Measurements from ENCODE around the gene SULT1C3. TPM values are rescaled to one million over a fixed set of nuclear protein-coding genes. Genes with fewer than 3 reads are reported as not detected.
A peak's percentile ranks its signal among the peaks of the same experiment; 100 is the strongest.

The SULT1C3 gene
- total and polyA plus RNA-seq, 8 donors = 0.73 to 2.1 TPM; not detected in 6

DNA sequence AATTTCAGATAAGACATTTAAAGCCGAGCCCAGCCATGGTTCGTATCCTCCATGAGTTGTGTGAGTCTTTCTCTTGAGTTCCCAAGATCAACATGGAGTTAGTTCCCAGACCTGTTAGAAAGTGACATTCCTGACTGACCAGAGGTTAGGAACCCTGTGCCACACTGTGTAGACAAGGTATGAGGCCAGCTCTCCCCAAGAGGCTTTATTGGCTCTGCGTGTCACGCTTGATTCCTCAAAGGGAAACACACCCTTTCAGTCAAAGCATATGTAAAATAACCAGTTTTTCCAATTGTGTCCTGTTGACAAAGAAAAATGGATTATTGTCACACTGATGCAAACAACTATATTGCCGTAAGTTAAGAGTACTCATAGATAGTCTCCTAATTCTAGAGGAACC, 1.2 kb downstream of the SULT1C3 start:
- H3K9me3 ChIP-seq = peaks cover 0 to 27% (median 12%) of the 10 kb centered on the region in 4 donors
- no peak for DNase-seq
- 83 to 96% (median 93%) methylated on average over 5 of the region's 5 CpGs for WGBS, 5 donors
- intact Hi-C loops (cut with DNase I; ENCODE audit: low total_unique reads) = no loop called here
- H3K27ac ChIP-seq = no peak overlapping the region
- H3K4me1 ChIP-seq = no peaks in the 10 kb centered on the region
- no peaks in the 10 kb centered on the region for H3K27me3 ChIP-seq
- TF ChIP-seq, protein P1, sequence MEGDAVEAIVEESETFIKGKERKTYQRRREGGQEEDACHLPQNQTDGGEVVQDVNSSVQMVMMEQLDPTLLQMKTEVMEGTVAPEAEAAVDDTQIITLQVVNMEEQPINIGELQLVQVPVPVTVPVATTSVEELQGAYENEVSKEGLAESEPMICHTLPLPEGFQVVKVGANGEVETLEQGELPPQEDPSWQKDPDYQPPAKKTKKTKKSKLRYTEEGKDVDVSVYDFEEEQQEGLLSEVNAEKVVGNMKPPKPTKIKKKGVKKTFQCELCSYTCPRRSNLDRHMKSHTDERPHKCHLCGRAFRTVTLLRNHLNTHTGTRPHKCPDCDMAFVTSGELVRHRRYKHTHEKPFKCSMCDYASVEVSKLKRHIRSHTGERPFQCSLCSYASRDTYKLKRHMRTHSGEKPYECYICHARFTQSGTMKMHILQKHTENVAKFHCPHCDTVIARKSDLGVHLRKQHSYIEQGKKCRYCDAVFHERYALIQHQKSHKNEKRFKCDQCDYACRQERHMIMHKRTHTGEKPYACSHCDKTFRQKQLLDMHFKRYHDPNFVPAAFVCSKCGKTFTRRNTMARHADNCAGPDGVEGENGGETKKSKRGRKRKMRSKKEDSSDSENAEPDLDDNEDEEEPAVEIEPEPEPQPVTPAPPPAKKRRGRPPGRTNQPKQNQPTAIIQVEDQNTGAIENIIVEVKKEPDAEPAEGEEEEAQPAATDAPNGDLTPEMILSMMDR (IDR thresholded peaks at IDR 0.05) = no peak
- TF ChIP-seq EP300 (IDR thresholded peaks at IDR 0.05) (no peak), POLR2AphosphoS5 (IDR thresholded peaks at IDR 0.05) (no peak), POLR2A (IDR thresholded peaks at IDR 0.05) (no peak)
- H3K4me3 ChIP-seq = no peak overlapping the region
- H3K36me3 ChIP-seq = no peaks in the 10 kb centered on the region

DNA sequence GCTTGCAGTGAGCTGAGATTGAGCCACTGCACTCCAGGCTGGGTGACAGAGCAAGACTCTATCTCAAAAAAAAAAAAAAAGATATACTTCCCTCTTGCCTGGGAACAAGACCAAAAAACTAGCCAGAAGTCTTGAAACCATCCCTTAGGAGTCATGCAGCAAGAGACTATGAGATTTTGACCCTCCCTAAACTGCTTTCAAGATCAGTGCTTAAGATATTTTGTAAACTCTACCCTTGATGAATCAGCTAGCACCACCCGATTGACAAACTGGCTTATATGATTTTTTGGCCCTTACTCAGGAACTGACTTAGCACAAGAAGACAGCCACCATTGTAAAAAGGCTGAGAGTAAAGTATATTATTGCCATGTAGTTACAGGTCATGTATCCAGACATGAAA, 3.8 kb downstream of the SULT1C3 start:
- WGBS, 5 donors = 29 to 54% (median 46%) methylated on average over 1 of the region's 1 CpG
- intact Hi-C loops (cut with DNase I; ENCODE audit: low total_unique reads) = no loop called here
- Histone ChIP-seq H3K27ac (peak overlapping the region in 3 of 5 donors; percentile 46 to 61 (median 52)), H3K4me3 (no peak overlapping the region), H3K36me3 (no peaks in the 10 kb centered on the region), H3K9me3 (peaks cover 0 to 14% (median 5%) of the 10 kb centered on the region in 4 donors), H3K4me1 (no peaks in the 10 kb centered on the region), H3K27me3 (no peaks in the 10 kb centered on the region)
- no peak for DNase-seq
- TF ChIP-seq, protein P1 (IDR thresholded peaks at IDR 0.05) = no peak
- peak in 2 of 3 donors; percentile 7 to 50 for TF ChIP-seq POLR2AphosphoS5 (IDR thresholded peaks at IDR 0.05)

DNA sequence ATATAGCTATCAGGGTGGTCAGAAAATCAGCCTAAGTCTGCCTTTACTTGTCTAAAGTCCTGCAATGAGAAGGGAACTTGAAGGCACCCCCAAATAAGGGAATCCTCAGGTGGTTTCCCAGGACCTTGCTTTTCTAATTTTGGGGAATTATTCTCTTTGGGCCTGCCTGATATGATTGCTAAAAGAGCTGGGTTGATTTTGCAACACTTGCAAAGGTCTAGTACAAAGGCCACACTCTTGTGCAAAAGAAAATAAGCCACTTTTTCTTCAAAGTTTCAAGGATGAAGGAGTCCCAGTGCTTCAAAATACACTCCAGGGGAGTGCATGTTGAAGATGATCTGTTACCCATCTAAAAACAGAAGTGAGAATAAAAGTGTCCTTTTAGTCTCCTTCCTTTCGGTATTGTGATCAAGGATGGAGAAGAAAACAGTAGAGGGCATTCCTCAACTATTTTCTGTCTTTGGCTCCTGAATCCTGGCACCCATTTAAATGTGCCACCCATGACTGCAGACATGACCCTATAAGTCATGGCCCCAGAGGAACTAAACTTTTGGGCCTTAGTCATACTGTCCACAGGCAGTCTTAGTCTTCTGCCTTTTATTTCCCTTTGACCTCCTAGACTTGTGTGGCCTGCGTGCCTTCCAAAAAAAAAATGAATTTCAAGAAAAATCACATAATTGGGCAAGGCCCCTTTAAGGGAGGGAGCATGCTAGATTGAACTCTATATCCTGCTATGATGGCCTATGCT, 5.1 kb downstream of the SULT1C3 start:
- Histone ChIP-seq H3K27ac (peak overlapping the region in 1 of 5 donors; percentile 46), H3K4me1 (no peaks in the 10 kb centered on the region), H3K9me3 (peaks cover 0 to 14% (median 5%) of the 10 kb centered on the region in 4 donors), H3K27me3 (no peaks in the 10 kb centered on the region), H3K4me3 (no peak overlapping the region), H3K36me3 (no peaks in the 10 kb centered on the region)
- intact Hi-C loops (cut with DNase I; ENCODE audit: low total_unique reads) = no loop called here
- no peak for TF ChIP-seq EP300 (IDR thresholded peaks at IDR 0.05)
- DNase-seq = no peak
- WGBS, 5 donors = 88 to 96% (median 90%) methylated on average over 2 of the region's 2 CpGs

DNA sequence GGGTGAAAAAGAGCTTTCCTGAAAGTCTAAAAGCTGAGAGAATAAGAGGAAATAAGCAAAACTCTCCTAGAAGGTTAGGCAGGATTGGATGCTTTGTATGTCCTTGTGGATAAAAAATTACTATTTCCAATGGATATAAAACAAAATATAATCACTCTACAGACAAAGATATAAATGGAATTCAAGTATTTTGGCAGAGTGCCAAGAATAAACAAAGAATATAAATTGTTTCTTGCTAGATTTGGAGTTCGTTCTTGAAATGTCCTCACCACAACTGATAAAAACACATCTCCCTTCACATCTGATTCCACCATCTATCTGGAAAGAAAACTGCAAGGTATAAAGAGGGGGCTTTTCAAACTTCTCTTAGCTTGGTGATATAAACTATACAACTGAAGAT, 13.3 kb downstream of the SULT1C3 start:
- no peak for TF ChIP-seq POLR2AphosphoS5 (IDR thresholded peaks at IDR 0.05)
- TF ChIP-seq, protein P1 (IDR thresholded peaks at IDR 0.05) = no peak
- TF ChIP-seq POLR2A (IDR thresholded peaks at IDR 0.05) = no peak
- no peak for TF ChIP-seq EP300 (IDR thresholded peaks at IDR 0.05)
- 7 to 18% (median 10%) methylated on average over 1 of the region's 1 CpG for WGBS, 5 donors
- Histone ChIP-seq H3K9me3 (no peaks in the 10 kb centered on the region), H3K36me3 (no peaks in the 10 kb centered on the region), H3K4me3 (no peak overlapping the region), H3K27ac (no peak overlapping the region), H3K4me1 (no peaks in the 10 kb centered on the region), H3K27me3 (no peaks in the 10 kb centered on the region)
- no peak for DNase-seq
- intact Hi-C loops (cut with DNase I; ENCODE audit: low total_unique reads) = no loop called here

DNA sequence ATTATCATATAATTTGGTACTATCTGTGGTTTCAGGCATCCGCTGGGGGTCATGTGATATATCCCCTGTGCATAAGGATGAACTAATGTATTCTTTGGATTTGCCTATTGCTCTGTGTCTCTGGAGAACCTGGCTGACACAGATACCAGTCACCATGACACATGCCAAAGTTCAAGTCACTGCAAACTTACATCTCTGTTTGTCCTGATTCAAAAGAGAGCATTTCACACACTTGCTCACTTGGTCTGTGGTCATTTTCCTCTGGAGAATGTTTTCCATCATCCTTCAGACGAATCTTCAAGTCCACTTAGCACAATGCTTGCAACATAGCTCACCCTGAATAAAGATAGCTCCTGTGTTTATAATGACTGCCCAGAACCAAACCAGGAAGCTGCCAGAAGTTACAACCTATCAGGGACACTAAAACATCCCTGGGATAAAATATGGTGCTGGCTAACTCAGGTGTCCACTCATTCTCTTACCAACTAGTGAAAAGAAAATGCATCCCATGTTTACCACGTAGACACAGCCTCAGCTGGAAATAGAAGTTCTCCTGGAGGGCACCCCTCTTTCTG, 18.1 kb downstream of the SULT1C3 start:
- no peak overlapping the region for H3K4me3 ChIP-seq
- H3K4me1 ChIP-seq = no peaks in the 10 kb centered on the region
- H3K36me3 ChIP-seq = no peaks in the 10 kb centered on the region
- WGBS, 5 donors = 69 to 84% (median 70%) methylated on average over 3 of the region's 3 CpGs
- intact Hi-C loops (cut with DNase I; ENCODE audit: low total_unique reads) = no loop called here
- TF ChIP-seq, protein P1 (IDR thresholded peaks at IDR 0.05) = no peak
- TF ChIP-seq EP300 (IDR thresholded peaks at IDR 0.05) = no peak
- no peak for TF ChIP-seq POLR2AphosphoS5 (IDR thresholded peaks at IDR 0.05)
- TF ChIP-seq POLR2A (IDR thresholded peaks at IDR 0.05) = no peak
- H3K9me3 ChIP-seq = no peaks in the 10 kb centered on the region
- no peaks in the 10 kb centered on the region for H3K27me3 ChIP-seq
- H3K27ac ChIP-seq = no peak overlapping the region
- DNase-seq = no peak

Measured in stomach (tissue), 9 donors.